HL-60 (cell line): ENCODE data around the gene SAP30BP.

Experiments
- CTCF ChIP-seq: IDR thresholded peaks from one replicate; pipeline ENCODE4 v1.5.1; 2011; ENCODE audit warnings: low read length, control low read depth, inconsistent platforms; ENCODE audit not compliant: insufficient read depth
- GABPA ChIP-seq: IDR thresholded peaks from 2 replicates; pipeline ENCODE4 v1.6.1; 2012; ENCODE audit warnings: low read depth
- POLR2AphosphoS5 ChIP-seq: IDR thresholded peaks from 2 replicates; pipeline ENCODE4 v1.6.1; 2012; ENCODE audit warnings: low read depth
- TF ChIP-seq, protein P1 (sequence below): IDR thresholded peaks from 2 replicates; pipeline ENCODE4 v1.6.1; 2012; ENCODE audit warnings: low read depth; ENCODE audit not compliant: insufficient replicate concordance

- TF ChIP-seq CTCF, result no peak
- TF ChIP-seq GABPA, result no peak
- TF ChIP-seq POLR2AphosphoS5, result no peak
- TF ChIP-seq, protein P1, sequence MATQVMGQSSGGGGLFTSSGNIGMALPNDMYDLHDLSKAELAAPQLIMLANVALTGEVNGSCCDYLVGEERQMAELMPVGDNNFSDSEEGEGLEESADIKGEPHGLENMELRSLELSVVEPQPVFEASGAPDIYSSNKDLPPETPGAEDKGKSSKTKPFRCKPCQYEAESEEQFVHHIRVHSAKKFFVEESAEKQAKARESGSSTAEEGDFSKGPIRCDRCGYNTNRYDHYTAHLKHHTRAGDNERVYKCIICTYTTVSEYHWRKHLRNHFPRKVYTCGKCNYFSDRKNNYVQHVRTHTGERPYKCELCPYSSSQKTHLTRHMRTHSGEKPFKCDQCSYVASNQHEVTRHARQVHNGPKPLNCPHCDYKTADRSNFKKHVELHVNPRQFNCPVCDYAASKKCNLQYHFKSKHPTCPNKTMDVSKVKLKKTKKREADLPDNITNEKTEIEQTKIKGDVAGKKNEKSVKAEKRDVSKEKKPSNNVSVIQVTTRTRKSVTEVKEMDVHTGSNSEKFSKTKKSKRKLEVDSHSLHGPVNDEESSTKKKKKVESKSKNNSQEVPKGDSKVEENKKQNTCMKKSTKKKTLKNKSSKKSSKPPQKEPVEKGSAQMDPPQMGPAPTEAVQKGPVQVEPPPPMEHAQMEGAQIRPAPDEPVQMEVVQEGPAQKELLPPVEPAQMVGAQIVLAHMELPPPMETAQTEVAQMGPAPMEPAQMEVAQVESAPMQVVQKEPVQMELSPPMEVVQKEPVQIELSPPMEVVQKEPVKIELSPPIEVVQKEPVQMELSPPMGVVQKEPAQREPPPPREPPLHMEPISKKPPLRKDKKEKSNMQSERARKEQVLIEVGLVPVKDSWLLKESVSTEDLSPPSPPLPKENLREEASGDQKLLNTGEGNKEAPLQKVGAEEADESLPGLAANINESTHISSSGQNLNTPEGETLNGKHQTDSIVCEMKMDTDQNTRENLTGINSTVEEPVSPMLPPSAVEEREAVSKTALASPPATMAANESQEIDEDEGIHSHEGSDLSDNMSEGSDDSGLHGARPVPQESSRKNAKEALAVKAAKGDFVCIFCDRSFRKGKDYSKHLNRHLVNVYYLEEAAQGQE, result no peak
These were observed 36.5 kb downstream of the SAP30BP start for GRCh38 chr17:75703591-75703990.
